Activated effector memory CD4-positive, alpha-beta T cell treated with anti-CD3 and anti-CD28 coated beads, Interleukin-2, amount 50 U/mL, for 16 hours (primary cell): Measurements from ENCODE around the gene MAP2K5.

Source experiments
- DNase-seq: peaks from one replicate; pipeline ENCODE4 v3.0.0-alpha.2; 2020

MAP2K5 gene

DNA sequence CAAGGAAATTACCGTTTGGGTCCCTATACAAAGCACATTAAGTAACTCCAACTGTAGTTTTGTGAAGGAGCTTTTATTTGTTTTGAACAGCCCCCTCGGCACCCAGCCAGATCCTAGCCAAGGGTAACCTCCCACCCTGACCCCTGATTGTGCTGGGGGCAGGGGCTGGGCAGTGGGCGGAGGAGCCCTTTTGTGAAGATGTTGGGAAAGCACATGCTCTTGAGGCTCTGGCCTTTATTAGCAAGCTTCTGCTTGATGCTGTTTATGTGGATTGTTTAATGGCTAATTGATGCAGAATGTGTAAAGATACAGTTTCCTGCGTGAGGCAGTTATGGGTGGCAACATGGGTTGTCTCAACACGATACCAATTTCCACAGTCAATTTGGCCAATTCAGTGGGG is 136.5 kb downstream of the MAP2K5 start:
- DNase-seq = no peak

DNA sequence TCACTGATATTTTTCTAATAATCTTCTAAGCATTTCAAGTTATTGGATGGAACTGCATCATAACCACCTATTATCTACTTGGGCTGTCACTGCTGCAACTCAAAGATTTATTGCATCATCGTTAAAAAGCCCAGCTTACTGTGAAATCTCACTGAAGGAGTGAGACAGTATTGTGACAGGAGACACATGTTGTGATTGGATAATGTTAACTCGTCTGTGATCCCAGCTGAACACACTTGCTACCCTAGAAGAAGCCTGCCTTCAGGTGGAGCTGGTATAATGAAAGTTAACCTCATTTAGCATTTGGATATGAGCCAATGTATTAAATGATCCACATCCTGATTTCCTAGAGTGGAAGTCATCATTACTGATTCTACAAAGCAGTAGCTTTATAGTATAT is 138.1 kb downstream of the MAP2K5 start:
- DNase-seq = no peak

DNA sequence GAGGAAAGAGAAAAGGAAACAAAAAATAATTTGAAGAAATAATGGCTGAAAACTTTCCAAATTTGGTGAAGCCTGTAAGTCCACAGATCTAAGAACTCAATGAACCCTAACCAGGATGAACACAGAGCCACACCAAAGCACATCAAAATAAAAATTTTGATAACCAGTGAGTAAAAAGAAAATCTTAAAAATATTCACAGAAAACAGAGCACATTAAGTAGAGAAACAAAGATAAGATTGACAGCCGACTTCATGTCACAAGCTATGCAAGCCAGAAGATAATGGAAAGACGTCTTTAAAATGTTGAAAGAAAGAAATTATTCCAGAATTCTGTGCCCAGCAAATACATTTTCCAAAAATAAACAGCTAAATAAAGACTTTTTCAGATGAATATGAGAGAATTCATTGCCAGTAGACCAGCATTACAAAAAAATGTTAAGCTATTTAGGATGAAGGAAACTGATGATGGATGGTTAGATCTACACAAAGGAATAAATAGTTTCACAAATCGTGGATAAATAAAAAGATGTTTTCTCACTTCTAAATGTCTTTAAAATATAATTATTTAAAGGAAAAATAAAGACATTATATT is 142.6 kb downstream of the MAP2K5 start:
- no peak for DNase-seq

DNA sequence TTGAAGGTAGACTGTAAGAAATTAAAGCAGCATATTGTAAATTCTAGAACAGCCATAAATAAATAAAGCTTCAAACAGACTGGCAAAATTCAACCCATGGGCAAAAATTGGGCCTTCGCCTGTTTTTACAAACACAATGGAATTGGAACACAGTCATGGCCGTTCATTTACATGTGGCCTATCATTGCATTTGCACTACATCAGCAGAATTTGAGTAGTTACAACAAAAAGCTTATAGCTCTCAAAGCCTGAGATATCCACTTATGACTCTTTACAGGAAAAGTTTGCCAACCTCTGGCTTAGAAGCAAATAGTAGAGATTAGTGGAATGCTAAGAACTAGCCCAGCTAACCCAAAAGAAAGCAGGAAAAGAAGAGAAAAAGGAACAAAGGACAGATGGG is 143.2 kb downstream of the MAP2K5 start:
- DNase-seq = no peak

DNA sequence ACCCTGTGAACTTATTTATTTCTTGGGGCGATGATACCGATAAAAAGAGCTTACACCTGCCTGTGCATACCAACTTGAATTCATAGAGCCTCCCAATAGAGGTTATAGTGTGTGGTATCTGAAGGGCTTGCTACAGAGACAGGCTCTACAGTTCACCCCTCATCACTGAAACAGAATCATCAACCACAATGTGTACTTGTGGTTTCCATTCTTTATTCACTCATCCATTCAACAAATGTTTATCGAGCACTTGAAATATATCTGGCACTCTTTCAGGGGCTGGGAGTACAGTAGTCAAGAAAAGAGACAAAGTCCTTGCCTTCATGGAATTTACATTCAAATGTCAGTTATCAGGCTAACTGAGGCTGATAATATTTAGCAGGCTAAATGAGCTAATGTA is 148.4 kb downstream of the MAP2K5 start:
- DNase-seq = no peak

DNA sequence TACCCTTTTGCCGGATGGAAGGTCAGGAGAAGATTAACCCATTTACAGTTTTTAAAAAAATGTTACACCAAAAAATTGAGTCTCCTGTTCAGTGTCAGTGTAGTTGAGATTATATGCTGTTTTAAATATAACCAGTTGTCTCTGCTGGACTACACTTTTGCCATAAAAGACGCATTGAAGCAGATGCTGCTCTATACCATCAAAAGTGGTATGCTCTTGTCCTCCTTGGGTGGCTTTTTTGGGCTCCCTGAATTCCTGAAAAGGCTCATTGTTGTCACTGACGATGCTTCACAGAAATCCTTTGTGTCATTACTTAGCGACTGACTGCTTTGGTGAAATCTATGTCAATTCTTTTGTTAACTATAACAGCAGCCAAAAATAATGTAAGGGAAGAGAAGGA is 148.9 kb downstream of the MAP2K5 start:
- no peak for DNase-seq

DNA sequence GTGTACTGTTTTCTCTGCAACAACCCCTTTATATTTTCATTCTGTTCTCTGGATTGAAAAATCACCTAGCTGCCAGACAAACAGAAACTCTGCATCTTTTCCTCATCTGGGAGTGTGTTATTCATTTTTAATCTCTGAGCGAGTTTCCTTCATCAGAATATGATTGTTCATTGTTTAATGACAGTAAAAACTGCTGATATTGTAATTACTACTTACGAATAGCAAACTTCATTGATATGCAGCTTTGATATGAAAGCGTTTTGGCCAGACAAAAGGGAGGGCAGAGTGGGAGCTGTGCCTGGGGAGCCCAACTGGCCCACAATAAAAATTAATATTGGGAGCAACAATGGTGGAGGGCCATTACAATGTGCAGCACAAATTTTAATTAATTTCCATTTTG is 150.1 kb downstream of the MAP2K5 start:
- no peak for DNase-seq

DNA sequence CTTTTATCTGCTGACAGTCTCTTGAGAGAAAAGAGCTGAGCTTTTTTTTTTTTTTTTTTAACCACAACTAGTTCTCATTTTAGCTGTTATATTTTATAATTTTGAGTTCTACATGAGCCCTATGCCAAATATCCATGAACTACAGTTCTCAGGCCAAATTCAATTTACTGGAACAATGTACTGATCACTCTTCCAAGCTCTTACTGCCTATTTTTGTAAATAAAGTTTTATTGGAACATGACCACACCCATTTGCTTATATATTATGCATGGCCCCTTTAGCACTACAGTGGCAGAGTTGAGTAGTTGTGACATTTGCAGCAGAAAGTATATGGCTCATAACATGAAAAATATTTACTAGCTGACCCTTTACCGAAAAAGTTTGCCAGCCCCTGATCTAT is 153.6 kb downstream of the MAP2K5 start:
- no peak for DNase-seq

DNA sequence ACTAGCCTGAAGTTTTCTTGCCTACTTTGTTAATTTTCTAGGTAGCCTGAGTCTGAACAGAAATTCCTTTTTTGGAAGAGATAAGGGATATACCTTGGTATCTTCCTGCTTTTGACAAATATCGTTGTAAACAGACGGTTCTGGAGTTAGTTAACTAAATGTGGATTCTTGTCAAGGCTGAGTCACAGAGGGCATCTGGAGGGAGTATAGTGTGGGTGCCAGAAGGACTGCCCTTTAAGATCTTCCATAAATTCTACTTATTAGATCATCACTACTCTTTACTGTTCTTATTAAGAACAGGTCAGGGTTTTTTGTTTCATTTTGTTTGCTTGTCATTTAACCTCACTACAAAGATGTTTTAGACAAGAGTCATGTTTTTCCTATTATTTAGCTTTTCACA is 157.5 kb downstream of the MAP2K5 start:
- DNase-seq = no peak

DNA sequence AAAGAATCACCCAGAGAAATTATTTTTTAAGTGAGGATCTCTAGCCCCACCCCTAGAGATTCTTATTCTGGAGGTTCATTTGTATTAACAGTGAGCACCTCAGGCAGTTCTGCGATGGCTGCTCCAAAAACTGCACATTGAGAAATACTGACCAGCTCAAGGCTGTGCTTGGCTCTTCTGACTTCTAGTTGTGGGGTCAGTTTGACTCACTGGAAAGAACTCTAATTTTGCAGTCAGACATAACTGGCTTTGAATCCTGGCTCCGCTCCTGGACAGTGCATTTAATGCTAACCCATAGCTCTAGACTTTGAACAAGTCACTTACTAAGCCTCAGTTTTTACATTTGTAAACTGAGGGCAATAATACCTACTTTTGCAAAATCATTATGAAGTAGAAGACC is 159.2 kb downstream of the MAP2K5 start:
- no peak for DNase-seq

DNA sequence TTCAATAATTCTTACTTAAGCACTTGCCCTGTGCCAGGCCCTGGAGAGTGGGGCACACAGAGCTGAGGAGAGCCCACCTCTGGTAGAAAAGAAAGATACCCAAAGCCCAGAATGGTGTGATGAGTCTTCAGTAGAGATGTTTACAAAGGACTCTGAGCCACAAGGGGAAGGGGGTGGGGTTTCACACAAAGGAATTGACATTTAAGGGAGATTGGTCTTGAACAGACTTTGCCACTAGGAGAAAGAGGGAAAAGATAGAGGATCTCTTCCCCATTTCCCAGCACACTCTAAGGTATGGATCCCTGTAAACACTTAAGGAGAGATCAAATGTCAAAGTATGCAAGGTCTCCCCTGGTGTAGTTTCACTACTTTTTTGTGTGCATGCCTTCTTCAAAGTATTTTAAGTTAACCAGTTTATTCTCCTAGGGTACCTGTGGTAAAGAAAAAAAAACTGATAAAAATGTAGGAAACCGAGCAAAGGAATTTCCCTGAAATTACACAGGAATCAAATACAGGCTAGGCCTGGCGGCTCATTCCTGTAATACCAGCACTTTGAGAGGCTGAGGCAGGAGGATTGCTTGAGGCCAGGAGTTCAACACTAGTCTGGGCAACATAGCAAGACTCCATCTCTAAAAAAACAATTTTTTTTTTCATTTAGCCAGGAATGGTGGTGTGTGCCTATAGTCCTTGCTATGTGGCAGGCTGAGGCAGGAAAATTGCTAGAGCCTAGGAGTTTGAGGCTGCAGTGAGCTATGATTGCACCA is 165.2 kb downstream of the MAP2K5 start:
- no peak for DNase-seq

DNA sequence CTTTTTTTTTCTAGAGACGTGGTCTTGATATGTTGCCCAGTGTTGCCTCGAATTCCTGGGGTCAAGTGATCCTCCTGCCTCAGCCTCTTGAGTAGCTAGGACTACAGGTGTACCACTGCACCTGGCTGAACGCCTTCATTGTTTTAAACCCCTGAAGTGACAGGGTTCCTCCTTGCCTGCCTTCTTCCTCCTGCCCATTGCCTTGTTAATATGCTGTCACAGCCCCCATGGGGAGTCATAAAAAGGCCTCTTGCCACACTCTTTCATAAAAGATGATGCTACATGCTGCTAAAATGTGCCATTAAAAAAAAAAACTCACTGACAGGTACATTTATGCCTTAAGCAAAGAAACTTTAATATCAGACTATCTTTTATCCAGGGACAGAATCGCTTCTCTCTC is 166.0 kb downstream of the MAP2K5 start:
- DNase-seq = no peak

DNA sequence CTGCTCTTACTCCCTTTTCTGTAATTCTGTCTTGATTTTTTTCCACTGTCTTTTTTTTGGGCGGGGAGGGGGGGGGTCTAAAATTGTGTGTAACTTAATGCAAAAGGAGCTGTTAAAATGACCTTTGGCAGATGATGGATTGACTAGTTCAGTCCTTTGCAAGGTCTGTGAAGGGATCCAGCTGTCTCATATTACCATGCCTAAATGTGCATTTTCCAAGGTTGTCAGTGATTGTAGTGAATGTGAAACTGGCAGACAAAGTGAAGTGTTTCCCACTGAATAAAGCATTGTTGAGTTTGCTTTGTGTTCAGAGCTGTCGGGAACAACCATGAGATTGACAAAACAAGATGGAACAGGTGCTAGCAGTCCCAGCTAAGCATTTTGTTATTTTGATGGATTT is 172.7 kb downstream of the MAP2K5 start:
- DNase-seq = no peak

DNA sequence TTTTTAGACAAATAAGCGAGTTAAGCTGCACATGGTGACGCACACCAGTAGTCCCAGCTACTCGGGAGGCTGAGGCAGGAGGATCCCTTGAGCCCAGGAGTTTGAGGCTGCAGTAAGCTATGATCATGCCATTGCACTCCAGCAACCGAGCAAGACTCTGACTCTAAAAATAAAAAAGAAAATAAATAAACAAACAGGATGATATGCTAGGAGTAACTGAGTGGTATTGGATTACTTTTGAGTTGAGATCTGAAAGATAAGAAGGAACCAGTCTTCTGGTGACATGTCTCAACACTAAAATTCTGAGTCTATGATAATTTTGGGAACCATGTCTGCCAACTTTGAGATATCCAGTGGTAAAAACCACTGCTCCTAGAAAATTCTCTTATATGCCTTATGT is 173.7 kb downstream of the MAP2K5 start:
- no peak for DNase-seq

DNA sequence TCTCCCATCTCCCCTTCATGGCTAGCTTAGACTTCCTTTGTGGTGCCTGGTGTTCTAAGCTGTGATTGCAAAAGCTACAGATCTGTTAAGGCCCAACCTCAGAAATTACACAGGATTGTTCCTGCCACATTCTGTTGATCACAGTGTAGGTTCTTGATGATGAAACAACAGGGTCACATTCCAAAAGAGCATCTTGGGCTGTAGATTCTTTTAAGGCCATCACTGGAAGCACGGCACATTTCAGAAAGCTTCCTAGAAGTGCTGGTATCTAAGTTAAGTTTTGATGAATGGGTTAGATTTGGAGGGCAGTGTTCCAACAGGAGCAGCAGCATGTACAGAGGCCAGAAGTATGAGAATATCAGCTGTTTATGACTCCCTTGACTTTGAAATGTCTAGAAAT is 175.3 kb downstream of the MAP2K5 start:
- no peak for DNase-seq

DNA sequence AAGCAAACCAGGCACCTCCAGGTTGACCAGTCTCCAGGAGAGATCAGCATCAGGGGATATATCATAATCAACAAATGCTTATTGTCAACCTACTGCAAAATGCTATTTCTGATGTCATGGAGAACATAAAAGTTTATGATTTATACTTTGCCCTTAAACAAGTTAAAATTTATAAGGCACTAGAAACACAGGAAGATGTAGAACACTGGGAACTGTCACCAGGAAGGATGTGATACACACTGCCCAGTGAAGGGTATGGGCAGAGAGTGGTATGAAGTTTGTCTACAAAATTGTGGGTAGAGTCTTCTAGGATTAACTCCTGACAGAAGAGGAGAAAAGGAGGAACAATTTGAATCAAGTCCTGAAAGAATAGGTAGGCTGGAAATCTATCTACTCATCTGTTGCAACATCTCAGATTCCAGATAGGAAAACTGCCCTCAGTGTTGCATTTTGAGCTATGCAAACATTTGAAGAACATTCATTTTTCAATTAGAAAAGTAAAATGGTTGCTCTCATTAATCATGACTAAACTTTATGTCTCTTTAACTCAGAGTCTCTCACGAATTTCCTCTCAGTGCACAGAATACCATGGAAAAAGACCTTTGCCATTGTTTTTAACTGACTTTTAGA is 176.9 kb downstream of the MAP2K5 start:
- DNase-seq = no peak

DNA sequence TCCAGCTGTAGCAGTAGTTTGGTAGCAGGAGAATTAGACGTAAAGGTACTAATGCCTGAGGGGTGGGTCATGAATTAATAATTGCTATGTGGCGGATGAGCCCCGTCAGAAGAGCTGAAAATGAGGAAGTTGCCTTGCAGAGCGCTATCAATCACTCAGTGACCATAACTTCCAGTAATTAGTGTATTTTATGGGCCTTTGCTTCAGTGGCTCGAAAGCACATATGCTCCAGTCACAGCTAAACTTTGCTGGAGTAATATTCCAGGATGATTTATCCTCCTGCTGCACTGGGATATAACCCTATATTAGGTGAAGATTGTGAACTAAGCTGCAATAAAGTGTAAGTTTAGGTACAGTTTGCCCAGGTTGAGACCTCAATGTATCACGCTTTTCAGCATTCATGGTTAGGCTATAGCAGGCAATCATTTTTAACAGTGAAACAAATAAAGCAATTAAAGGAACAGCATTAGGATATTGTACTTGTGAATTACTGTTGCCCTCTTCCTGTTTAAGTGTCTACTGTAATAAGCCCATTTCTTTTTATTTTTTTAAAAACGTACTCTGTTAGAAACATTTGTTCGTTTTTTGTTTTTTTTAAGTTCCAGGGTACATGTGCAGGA is 178.2 kb downstream of the MAP2K5 start:
- no peak for DNase-seq

DNA sequence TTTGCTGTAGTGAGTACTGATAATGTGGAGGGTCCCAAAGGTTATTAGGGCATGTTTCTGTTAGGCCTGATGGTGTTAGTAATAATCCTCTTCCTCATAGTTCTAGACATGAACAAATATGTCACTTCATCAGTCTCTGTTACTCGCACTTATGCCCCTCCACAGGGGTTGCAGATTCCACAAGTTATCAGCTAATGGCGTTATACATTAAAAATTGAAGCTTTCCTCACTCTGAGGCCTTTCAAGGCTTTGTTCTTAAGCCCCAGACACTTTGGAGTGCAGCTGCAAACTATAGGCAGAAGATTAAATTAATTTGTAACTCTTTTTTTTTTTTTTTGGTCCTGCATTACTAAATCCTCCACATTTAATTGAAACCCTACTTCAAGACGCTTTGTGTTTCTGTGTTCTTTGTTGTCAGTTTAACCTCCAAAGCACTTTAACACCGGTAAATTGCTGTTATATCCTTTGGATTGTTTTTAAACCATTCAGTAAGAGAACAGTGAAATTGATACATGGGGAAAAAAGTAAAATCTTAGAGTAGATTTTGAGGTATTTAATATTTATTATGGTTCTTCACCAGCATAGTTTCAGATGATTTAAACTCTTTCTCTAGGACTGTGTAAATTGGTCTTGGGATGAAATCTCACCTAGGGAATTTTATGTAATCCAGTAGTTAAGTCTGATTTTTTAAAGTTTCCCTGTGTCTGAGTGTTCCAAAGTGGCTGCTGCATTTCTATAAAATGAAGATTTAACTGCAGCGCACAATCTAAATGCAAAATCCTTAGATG is 179.7 kb downstream of the MAP2K5 start:
- DNase-seq = no peak

DNA sequence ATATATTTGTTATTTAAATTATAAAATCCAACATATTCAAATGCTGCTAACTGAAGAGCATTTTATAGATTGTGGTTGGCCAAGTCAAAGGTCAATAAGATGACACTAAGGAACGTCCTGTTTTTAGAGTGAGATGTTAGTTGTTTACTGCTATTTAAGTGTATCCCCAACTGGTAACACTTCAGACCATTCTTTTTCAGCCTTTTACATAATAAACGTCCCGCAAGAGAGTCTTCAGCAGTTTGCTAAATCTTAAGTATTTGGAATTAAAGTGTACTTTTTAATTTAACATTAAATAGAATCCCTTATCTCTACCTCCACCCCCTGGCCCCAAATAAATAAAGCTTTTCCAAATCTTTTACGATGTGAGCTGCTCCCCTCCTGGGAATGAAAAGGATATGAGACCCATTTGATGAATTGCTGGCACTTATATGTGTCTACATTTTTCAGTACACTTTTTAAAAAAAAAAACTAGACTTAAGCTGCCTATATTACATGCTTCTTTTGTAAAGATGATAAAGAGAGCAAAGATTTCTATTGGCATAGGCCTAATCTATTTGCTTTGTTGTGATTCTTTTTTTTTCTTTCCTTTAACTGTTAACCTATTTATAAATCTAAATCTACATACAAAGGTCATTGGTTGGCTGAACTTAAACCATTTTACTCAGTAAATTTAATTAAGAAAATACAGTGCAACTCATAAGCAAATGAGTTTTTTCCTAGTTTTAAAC is 181.0 kb downstream of the MAP2K5 start:
- no peak for DNase-seq

DNA sequence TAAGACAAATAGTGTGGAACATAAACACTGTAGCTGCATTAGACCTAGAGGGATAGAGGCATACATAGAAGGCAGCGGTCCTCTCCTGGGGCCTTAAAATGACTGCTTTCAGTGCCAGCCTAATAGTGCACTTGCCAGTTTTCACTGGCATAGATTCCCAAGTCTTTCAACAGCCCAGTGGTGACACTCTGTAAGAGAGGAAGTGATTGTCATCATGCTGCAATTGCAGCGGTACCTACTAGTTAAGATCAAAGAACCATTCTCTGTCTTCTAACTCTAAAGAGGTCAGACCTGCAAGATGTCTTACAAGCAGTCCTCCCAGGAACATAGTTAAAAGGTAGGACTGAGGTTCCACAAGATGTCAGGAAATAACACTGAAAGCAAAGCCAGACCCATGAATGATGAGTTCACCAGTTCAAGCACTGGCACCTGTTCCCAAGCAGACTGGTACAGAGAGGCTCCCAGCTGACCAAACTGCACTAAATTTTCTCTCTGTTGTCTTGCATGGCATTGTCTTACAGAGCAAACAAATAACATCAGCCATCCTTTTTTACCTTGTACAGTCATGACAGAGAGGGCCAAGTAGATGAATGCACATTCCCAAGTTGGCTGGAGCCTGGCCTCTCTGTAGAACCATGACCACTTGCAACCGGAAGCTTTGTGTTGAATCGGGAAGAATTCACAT is 182.3 kb downstream of the MAP2K5 start:
- DNase-seq = no peak

DNA sequence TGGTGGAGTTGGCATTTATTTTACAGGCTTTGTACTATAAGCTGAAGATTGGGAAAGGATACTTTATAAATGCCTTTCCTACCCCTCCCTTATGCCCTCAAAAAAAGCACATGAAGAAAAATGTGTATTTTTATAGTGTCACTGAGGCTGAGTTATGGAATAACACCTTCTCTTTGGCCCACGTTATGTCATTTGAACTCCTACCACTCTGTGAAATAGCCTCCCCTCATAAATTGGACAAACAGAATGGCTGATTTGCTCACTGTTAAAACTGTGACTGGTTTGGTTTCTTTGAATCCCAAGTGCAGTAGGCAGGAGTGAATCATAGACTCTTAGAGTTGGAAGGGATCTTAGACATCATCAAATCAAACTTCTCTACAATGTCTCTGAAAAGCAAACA is 187.6 kb downstream of the MAP2K5 start:
- DNase-seq = no peak
